ENCODE measurements around the gene PLOD2. TPM values are rescaled to one million over a fixed set of nuclear protein-coding genes. Genes with fewer than 3 reads are reported as not detected.

Gene PLOD2
- polyA plus RNA-seq, 1 experiment, result 33.2 TPM

GRCh38 chr3:146177519-146177918 is 16.5 kb upstream of the PLOD2 start:
- H3K27me3 ChIP-seq (ENCODE audit: control insufficient read depth, insufficient read depth, low read length), result no peaks in the 10 kb centered on the region
- CTCF ChIA-PET, result interaction anchor here (0.7 to 2.1 kb wide), 7 partner anchors 8 to 401 kb away, joined by 3 to 11 read pairs (median 4); no protein-coding TSS in a partner anchor
- POLR2A ChIA-PET, result interaction anchor here (1.0 kb wide), 1 partner anchor 11 kb away, joined by 3 read pairs; no protein-coding TSS in a partner anchor

GRCh38 chr3:146177072-146177471 is 16.1 kb upstream of the PLOD2 start:
- H3K27me3 ChIP-seq (ENCODE audit: control insufficient read depth, insufficient read depth, low read length), result no peaks in the 10 kb centered on the region
- no peak for DNase-seq (ENCODE audit: low read depth)
- TF ChIP-seq CTCF (IDR thresholded peaks at IDR 0.05; ENCODE audit: insufficient read depth, low read depth, low read length), result no peak
- POLR2A ChIA-PET, result interaction anchor here (1.0 kb wide), 1 partner anchor 11 kb away, joined by 3 read pairs; no protein-coding TSS in a partner anchor
- CTCF ChIA-PET, result interaction anchor here (0.7 to 2.1 kb wide), 7 partner anchors 8 to 400 kb away, joined by 3 to 11 read pairs (median 4); no protein-coding TSS in a partner anchor
- no peaks in the 10 kb centered on the region for H3K36me3 ChIP-seq (ENCODE audit: control insufficient read depth, insufficient read depth, low read length)
- H3K4me3 ChIP-seq (ENCODE audit: low read depth, low read length), result no peak overlapping the region

More at GRCh38 chr3:146177519-146177918, 16.5 kb upstream of the PLOD2 start:
- Histone ChIP-seq H3K4me3 (ENCODE audit: low read depth, low read length) (no peak overlapping the region), H3K36me3 (ENCODE audit: control insufficient read depth, insufficient read depth, low read length) (no peaks in the 10 kb centered on the region)
- no peak for DNase-seq (ENCODE audit: low read depth)
- TF ChIP-seq CTCF (IDR thresholded peaks at IDR 0.05; ENCODE audit: insufficient read depth, low read depth, low read length), result no peak

DNA sequence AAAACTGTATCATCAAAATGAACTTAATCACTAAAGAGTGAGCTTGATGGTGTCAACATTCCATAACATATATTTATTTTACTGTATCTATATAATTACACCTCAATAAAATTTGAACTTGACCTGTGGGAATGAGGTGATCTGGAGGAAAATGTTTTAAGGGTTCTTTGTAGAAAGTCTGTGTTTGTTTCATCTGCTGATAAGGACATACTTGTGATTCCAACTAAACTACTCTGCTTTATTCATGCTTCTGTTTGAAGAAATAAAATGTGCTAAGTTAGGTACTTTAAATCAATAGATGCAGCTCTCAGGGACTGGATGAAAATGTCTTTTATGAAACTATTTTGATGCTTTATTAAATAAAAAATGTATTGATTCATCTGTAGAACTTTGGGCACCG is 11.6 kb upstream of the PLOD2 start:
- no peaks in the 10 kb centered on the region for H3K27me3 ChIP-seq (ENCODE audit: control insufficient read depth, insufficient read depth, low read length)
- no peak overlapping the region for H3K4me3 ChIP-seq (ENCODE audit: low read depth, low read length)
- no peak for DNase-seq (ENCODE audit: low read depth)
- no peaks in the 10 kb centered on the region for H3K36me3 ChIP-seq (ENCODE audit: control insufficient read depth, insufficient read depth, low read length)
- ChIA-PET CTCF (interaction anchor here (0.8 to 1.6 kb wide), 3 partner anchors 11 to 67 kb away, joined by 3 to 4 read pairs (median 3); no protein-coding TSS in a partner anchor), POLR2A (no interaction called here)
- TF ChIP-seq CTCF (IDR thresholded peaks at IDR 0.05; ENCODE audit: insufficient read depth, low read depth, low read length), result no peak

DNA sequence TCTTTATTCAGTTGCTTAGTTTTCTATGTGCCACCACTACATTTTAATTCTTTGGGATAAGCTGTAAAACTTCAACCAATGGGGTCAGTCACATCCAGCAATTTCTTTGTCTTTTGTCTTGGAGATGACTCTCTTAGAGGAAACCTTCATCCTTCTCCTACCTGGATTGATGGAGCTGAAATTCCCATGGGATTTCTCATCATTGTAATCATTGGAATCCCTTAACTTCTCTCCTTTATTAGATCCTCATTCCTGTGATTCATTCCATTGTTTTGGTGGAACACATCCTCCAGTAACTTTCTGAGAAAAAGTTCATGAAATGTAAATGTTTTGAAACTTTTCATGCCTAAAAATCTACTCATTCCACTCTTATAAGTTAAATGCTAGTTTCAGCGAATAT is 9.6 kb upstream of the PLOD2 start:
- ChIA-PET POLR2A (no interaction called here), CTCF (interaction anchor here (0.7 kb wide), 1 partner anchor 105 kb away, joined by 3 read pairs; no protein-coding TSS in a partner anchor)
- no peaks in the 10 kb centered on the region for H3K27me3 ChIP-seq (ENCODE audit: control insufficient read depth, insufficient read depth, low read length)
- no peak for TF ChIP-seq CTCF (IDR thresholded peaks at IDR 0.05; ENCODE audit: insufficient read depth, low read depth, low read length)
- no peak for DNase-seq (ENCODE audit: low read depth)
- no peak overlapping the region for H3K4me3 ChIP-seq (ENCODE audit: low read depth, low read length)
- no peaks in the 10 kb centered on the region for H3K36me3 ChIP-seq (ENCODE audit: control insufficient read depth, insufficient read depth, low read length)

GRCh38 chr3:146169891-146170290 is 8.9 kb upstream of the PLOD2 start:
- DNase-seq (ENCODE audit: low read depth), result no peak
- no peaks in the 10 kb centered on the region for H3K27me3 ChIP-seq (ENCODE audit: control insufficient read depth, insufficient read depth, low read length)
- CTCF ChIA-PET, result no interaction called here
- no peaks in the 10 kb centered on the region for H3K36me3 ChIP-seq (ENCODE audit: control insufficient read depth, insufficient read depth, low read length)
- H3K4me3 ChIP-seq (ENCODE audit: low read depth, low read length), result no peak overlapping the region
- POLR2A ChIA-PET, result no interaction called here
- no peak for TF ChIP-seq CTCF (IDR thresholded peaks at IDR 0.05; ENCODE audit: insufficient read depth, low read depth, low read length)
